ENCODE results near the gene SH3RF3.

Gene SH3RF3

GRCh38 chr2:109318150-109318948, 189.3 kb downstream of the SH3RF3 start:
- no peak for DNase-seq

GRCh38 chr2:109318949-109319342, 189.9 kb downstream of the SH3RF3 start:
- DNase-seq, result no peak

- no peak for DNase-seq
These were observed 191.4 kb downstream of the SH3RF3 start for GRCh38 chr2:109320195-109320922.

- no peak for DNase-seq
These were observed 192.6 kb downstream of the SH3RF3 start for GRCh38 chr2:109321570-109321969.

GRCh38 chr2:109322111-109322510, 193.1 kb downstream of the SH3RF3 start:
- DNase-seq, result no peak

GRCh38 chr2:109322641-109323040, 193.6 kb downstream of the SH3RF3 start:
- no peak for DNase-seq

GRCh38 chr2:109324861-109325260, 195.9 kb downstream of the SH3RF3 start:
- no peak for DNase-seq

GRCh38 chr2:109325570-109325969, 196.6 kb downstream of the SH3RF3 start:
- no peak for DNase-seq

- no peak for DNase-seq
These were observed 197.3 kb downstream of the SH3RF3 start for GRCh38 chr2:109326306-109326705.

GRCh38 chr2:109330056-109330455, 201.1 kb downstream of the SH3RF3 start:
- no peak for DNase-seq

- no peak for DNase-seq
These were observed 202.1 kb downstream of the SH3RF3 start for GRCh38 chr2:109331081-109331480.

GRCh38 chr2:109331896-109332848, 203.2 kb downstream of the SH3RF3 start:
- DNase-seq, result no peak

GRCh38 chr2:109332880-109333279, 203.9 kb downstream of the SH3RF3 start:
- DNase-seq, result no peak

- no peak for DNase-seq
These were observed 204.6 kb downstream of the SH3RF3 start for GRCh38 chr2:109333414-109334210.

GRCh38 chr2:109335631-109336176, 206.7 kb downstream of the SH3RF3 start:
- DNase-seq, result no peak

GRCh38 chr2:109336296-109336695, 207.3 kb downstream of the SH3RF3 start:
- DNase-seq, result no peak

GRCh38 chr2:109337221-109337620, 208.2 kb downstream of the SH3RF3 start:
- DNase-seq, result no peak

- DNase-seq, result no peak
These were observed 210.5 kb downstream of the SH3RF3 start for GRCh38 chr2:109339519-109339966.

GRCh38 chr2:109340381-109340780, 211.4 kb downstream of the SH3RF3 start:
- no peak for DNase-seq

- DNase-seq, result no peak
These were observed 212.6 kb downstream of the SH3RF3 start for GRCh38 chr2:109341355-109342255.
